Testis (tissue), 3 donors: ENCODE results near the gene APOBEC3B. TPM values are rescaled to one million over a fixed set of nuclear protein-coding genes. Genes with fewer than 3 reads are reported as not detected.
"Not testable (repeated sequence)": the region's sequence is repeated elsewhere in the genome, so short reads cannot be mapped to it uniquely, and the experiment has no call there.

ENCODE experiments used
- DNase-seq: peaks from one replicate; pipeline ENCODE4 v3.0.0-alpha.2; 2019
- H3K27ac ChIP-seq, 2 donors: fragments of 200-600 bp; sonication (generic); one replicate each; pipeline ENCODE4 v1.5.1; 2019
- H3K27me3 ChIP-seq: fragments of 200-600 bp; sonication (generic); one replicate; pipeline ENCODE4 v1.5.1; 2019
- H3K36me3 ChIP-seq: fragments of 200-600 bp; sonication (generic); one replicate; pipeline ENCODE4 v1.5.1; 2017; ENCODE audit warnings: low read depth; ENCODE audit errors: missing control alignments
- H3K4me1 ChIP-seq: fragments of 200-600 bp; sonication (generic); one replicate; pipeline ENCODE4 v1.5.1; 2019
- H3K4me3 ChIP-seq, 2 donors: fragments of 200-600 bp; sonication (generic); one replicate each; pipeline ENCODE4 v1.5.1; 2017 to 2019
- H3K9me3 ChIP-seq: fragments of 200-600 bp; sonication (generic); one replicate; pipeline ENCODE4 v1.5.1; 2017
- CTCF ChIP-seq, 3 experiments: fragments of 450-650 bp in 2 of 3; fragments of 200-600 bp in 1 of 3; sonication (generic) in 1 of 3; IDR thresholded peaks; one replicate each; pipeline ENCODE4 v1.5.1; 2016 to 2019; ENCODE audit warnings: antibody characterized with exemption in 3 of 3, mild to moderate bottlenecking in 2 of 3, moderate library complexity in 1 of 3
- POLR2A ChIP-seq: fragments of 450-650 bp; IDR thresholded peaks from one replicate; pipeline ENCODE4 v1.6.1; 2017; ENCODE audit warnings: antibody characterized with exemption, mild to moderate bottlenecking, moderate library complexity
- WGBS, 2 donors: methylation state at CpG; one replicate each; pipeline ENCODE4 v1.1.5; 2018; 5-methylcytosine and 5-hydroxymethylcytosine counted together
- intact Hi-C: fragments of 100-400 bp; cut with DNase I; formaldehyde crosslinking; loops from one replicate; pipeline ENCODE4 v1.15.1; 2023; ENCODE audit warnings: low total_unique reads
- polyA plus RNA-seq: library from polyadenylated mRNA; stranded (reverse); fragments of 350-450 nt; fragmentation: Illumina TruSeq; extraction: RNeasy Lipid Tissue Mini Kit (QIAGEN cat#74804); gene quantifications from one replicate; pipeline ENCODE4 v1.2.3, GENCODE V29; 2014; ENCODE audit warnings: low read depth, low replicate concordance; ENCODE audit not compliant: insufficient read depth
- total RNA-seq, 2 donors: library from RNA; depleted of rRNA; stranded (reverse); fragments of >200 nt; gene quantifications; one replicate each; pipeline ENCODE4 v1.2.3, GENCODE V29; 2016

The APOBEC3B gene
- total and polyA plus RNA-seq, 3 donors from 2014 or later, result 0.69 to 2.0 (median 1.4) TPM

GRCh38 chr22:39017596-39018365, 35.6 kb downstream of the APOBEC3B start:
- DNase-seq, result no peak
- intact Hi-C loops, result no loop called here
- Histone ChIP-seq H3K9me3 (no peaks in the 10 kb centered on the region), H3K27ac (no peak overlapping the region), H3K36me3 (no peaks in the 10 kb centered on the region), H3K4me3 (no peak overlapping the region), H3K27me3 (no peaks in the 10 kb centered on the region), H3K4me1 (peaks cover 41% of the 10 kb centered on the region)
- 74 to 87% methylated on average over 13 to 18 of the region's 18 CpGs for WGBS, 2 donors
- TF ChIP-seq POLR2A, result no peak
- TF ChIP-seq CTCF (IDR thresholded peaks at IDR 0.05), result no peak

GRCh38 chr22:39020021-39020651, 38.0 kb downstream of the APOBEC3B start:
- intact Hi-C loops, H3K36me3 ChIP-seq, H3K4me3 ChIP-seq, H3K27me3 ChIP-seq, H3K9me3 ChIP-seq: not testable (repeated sequence)
- WGBS, 2 donors, result 37 to 39% methylated on average over 15 of the region's 15 CpGs
- Histone ChIP-seq H3K27ac (peak overlapping the region in 1 of 2 donors; percentile 64), H3K4me1 (peaks cover 28% of the 10 kb centered on the region)
- DNase-seq, result peak; percentile 27

GRCh38 chr22:39021552-39022250, 39.6 kb downstream of the APOBEC3B start:
- H3K4me3 ChIP-seq, result peak overlapping the region; percentile 39 to 52
- intact Hi-C loops, result no loop called here
- no peak for TF ChIP-seq CTCF (IDR thresholded peaks at IDR 0.05)
- TF ChIP-seq POLR2A, result no peak

GRCh38 chr22:39024519-39025308, 42.6 kb downstream of the APOBEC3B start:
- no peak for TF ChIP-seq POLR2A
- no peak for TF ChIP-seq CTCF (IDR thresholded peaks at IDR 0.05)
- no peak overlapping the region for H3K27ac ChIP-seq
- intact Hi-C loops, result no loop called here
- H3K4me3 ChIP-seq, result no peak overlapping the region
- no peaks in the 10 kb centered on the region for H3K36me3 ChIP-seq
- H3K9me3 ChIP-seq, result no peaks in the 10 kb centered on the region
- no peak for DNase-seq
- no peaks in the 10 kb centered on the region for H3K27me3 ChIP-seq
- peaks cover 26% of the 10 kb centered on the region for H3K4me1 ChIP-seq
- 84% methylated on average over 14 to 15 of the region's 15 CpGs for WGBS, 2 donors

More at GRCh38 chr22:39021552-39022250, 39.6 kb downstream of the APOBEC3B start:
- no peaks in the 10 kb centered on the region for H3K27me3 ChIP-seq
- no peaks in the 10 kb centered on the region for H3K36me3 ChIP-seq
- DNase-seq, result no peak
- WGBS, 2 donors, result 28 to 33% methylated on average over 8 to 9 of the region's 9 CpGs
- H3K4me1 ChIP-seq, result peaks cover 22% of the 10 kb centered on the region
- peak overlapping the region; percentile 84 to 86 for H3K27ac ChIP-seq
- H3K9me3 ChIP-seq, result no peaks in the 10 kb centered on the region
